Fibroblast of skin of right biceps (primary cell): Measurements from ENCODE around the gene KRTAP26-1.
A peak's percentile ranks its signal among the peaks of the same experiment; 100 is the strongest.

Experiments used
- DNase-seq: peaks from one replicate; pipeline ENCODE4 v3.0.0-alpha.2; 2013

Gene KRTAP26-1, protein sequence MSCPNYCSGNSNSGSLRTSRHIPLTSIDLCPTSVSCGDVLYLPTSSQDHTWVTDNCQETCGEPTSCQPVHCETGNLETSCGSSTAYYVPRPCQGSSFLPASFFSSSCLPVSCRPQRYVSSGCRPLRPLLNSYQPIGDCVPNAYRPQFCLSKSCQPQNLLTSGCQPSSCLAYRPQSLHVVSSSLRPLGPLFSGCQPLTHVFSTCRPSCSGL

DNA sequence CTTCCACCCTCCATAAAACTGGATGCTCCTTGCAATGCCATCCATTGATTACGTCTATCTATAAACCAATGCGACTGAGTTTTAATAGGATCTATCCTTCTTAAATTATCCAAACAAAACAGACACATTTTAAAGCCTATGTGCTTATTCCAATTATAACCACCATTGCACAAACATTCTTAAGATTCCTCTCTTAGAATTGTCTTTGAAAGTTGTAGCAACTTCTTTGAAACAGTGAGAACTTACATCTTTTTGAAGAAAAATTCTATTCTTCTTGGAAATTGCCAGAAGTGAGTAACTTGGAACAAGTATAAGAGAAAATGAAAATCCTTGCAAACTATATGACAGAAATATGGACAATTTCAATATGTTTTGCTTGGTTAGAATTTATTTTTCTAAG is at the start of gene KRTAP26-1:
Gene KRTAP26-1 (minus strand): TSS at position 101 of the 400 bp plus-strand sequence. CDS start 280 bp downstream, outside the sequence.
- DNase-seq: no peak

DNA sequence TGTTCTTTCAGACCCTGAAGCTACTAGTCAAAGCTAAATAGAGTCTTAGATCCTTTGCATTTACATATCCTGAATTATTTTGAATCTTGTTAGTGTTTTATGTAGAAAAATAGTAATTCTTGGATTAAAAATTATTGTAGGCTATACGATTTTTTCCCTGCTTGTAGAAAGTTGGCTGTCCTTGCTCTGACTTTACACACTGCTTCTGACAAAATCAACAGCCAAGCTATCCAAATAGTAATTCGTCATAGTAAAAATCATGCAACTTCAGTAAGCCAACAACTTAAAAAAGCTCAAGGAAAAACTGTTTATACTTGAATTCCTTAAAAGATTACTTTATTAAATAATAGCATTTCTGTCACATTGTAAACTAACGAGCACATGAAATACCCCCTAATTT is 35.8 kb upstream of the KRTAP26-1 start:
- no peak for DNase-seq

DNA sequence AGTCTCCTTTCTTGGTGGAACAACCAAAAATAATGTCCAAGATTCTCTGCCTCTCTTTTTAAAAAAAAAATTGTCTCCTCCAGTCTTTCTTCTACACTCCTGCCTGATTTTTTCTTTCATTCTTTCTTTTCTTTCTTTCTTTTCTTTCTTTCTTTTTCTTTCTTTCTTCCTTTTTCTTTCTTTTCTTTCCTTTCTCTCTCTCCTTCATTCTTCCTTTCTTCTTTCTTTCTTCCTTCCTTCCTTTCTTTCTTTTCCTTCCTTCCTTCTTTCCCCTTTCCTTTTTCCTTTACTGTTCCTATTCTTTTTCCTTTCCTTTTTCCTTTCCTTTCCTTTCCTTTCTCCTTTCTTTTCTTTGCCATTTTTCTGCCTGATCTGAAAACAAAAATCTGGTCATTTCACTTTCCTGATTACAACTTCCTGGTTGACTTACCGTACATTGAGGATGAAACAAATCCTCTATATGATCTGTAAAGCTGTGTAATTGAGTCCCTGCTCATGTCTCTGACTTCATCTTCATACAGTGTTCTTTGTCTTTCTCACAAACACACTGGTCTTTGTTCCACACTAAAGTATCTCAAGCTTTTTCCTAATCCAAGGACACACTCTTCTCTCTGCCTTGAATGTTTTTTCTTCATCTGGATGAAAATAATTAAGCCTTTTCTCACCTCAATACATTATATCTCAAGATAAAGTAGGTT is 34.3 kb upstream of the KRTAP26-1 start:
- DNase-seq: no peak

DNA sequence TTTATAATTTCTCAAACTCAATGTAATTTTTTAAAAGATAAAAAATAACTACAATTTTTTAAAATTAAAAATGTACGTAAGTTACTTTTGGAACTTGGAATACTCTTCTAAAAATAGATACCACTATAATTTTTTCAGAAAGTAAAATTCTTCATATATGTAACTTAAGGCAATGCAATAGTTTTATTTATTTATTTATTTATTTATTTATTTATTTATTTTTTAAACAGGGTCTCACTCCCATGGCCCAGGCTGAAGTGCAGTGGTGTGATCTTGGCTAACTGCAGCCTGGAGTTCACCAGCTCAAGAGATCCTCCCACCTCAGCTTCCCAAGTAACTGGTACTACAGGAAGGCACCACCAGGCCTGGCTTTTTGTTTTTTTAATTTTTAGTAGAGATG is 31.4 kb upstream of the KRTAP26-1 start:
- no peak for DNase-seq

DNA sequence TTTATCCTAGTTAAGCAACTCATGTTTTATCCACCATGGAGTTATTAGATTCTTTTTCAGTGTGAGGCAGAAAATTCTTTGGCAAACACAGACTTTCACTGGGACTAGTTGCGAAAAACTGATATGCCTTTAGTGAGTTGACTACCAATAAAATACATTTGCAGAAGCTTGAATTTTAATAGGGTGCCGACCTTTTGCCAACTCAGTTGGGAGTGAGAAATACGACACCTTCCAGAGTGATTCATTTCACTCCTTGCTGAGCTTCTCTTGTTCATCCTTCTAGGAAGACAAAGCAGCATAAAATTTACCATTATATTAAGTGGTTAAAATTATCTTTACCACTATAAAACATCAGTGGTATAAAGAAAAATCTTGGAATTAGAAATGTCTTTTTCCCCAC is 29.5 kb upstream of the KRTAP26-1 start:
- DNase-seq: no peak

DNA sequence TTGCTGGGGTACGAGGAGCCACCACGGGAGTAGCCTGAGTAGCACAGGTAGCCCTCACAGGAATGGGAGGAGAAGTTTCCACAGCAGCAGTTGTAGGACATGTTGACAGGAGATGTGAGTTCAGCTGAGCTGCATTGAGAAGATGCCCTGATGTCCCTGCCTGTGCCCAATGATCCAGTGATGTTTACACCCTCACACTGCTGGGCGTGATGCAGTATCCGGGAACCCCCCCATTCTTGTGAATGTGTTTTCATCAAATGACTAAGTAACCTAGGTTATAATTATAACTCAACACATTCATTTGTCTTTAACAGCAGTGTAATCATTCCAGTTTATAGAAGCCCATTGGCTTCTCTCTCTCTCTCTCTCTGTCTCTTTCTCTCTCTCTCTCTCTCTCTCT is 28.4 kb upstream of the KRTAP26-1 start, which contains the start of gene KRTAP23-1:
Gene KRTAP23-1 (minus strand): TSS at position 101 of the 400 bp plus-strand sequence. CDS start 0 bp downstream, at position 101.
- DNase-seq: no peak

DNA sequence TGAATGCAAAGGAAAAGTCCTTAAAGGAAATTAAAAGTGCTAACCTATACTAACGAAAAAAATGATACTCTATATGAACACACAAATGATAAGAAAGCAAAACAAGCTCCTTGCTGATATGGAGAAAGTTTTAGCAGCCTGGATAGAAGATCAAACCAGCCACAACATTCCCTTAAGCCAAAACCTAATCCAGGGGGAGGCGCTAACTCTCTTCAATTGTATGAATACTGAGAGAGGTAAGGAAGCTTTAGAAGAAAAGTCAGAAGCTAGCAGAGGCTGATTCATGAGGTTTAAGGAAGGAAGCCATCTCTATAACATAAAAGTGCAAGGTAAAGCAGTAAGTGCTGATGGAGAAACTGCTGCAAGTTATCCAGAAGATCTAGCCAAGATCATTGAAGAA is 24.9 kb upstream of the KRTAP26-1 start:
- DNase-seq: no peak

DNA sequence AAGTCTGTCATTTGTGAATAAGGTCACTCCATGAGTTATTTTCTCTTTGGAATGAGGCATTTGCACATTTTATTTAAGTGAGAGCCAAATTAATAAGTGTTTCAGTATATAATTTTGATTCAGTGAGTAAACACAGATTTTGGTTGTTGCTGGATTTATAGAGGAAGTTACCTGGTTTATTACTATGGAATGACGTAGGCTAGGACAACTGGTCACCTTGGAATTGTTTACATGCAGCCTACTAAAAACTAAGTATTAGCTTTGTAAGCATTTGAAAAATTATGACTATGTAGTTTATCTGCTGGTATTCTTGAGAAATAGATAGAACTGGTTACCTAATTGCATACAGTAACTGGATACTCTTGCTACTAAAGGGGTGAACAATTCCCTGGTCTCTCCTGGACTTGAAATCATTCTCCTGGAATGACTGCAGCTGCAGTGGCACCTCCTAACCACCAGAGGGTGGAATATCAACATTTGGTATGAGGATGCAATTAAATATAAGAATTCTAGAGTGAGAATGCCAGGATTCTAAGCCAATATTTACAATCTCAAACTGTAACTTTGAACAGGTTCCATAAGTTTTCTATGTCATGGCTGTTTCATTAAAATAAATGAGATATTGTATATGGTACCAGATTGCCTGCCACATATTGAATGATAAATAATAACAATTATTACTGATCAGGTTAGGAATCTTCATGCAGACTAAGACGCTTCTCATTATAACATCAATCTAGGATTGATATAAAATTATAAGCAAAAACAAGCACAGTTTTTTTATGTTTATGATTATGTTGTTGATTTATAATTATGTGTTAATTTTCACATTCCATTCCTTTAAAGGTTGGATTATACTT is 20.8 kb upstream of the KRTAP26-1 start:
- peak; percentile 45 for DNase-seq

DNA sequence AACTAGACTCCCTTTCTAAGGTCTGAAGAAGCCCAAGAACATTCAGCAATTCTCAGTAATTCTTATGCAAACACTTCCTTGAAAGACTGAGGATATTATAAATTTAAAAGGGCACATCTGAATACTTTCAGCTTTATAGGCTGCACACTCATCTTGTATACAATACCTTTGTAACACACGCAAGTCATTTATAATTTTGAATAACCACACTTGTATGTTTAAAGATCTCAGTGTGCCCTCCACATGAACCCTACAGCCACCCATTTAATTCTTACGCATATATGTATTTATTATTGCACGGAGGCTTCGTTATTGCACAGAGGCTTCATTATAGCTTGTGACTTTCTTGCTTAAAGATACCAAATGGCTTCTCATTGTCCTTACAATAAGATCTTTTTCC is 18.6 kb upstream of the KRTAP26-1 start:
- DNase-seq: no peak

DNA sequence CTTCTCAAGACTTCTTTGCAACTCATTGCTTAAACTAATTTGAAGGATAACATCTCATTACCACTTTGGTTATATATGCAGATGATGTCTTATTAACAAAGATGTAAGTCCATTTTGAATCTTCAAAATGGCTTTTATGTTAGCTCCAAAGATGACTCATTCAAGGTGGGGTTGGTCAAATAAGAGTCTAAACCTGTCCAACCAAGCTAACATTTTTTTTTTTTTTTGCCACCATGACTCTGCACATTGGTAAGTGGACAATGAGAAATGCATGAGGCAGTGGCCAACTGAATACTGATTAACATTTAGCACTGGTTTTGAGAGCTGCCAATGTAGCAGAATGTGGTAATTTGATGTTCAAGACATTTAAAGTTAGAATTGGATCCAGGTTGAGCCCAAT is 17.7 kb upstream of the KRTAP26-1 start:
- DNase-seq: no peak

DNA sequence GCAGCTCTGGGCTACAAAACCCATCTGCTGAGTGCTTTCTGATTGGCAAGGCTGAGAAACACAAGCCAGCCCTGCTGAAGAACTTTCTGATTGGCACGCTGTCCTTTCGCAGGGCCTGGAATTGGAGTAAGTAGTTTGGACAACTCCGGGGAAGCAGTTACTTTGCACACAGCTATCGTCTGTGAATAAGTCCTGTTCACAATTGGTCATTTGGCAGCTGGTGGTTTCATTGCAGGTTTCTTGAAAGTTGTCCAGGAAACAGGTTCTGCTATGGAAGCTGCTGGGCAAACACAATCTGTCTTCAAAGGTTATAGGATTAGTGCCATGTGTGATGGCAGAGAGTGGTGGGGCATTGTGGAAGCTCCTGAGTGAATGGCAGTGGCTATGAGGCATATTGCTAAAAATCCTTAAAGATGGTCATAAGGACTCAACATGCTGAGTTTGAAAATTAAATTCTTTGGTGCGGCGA is 17.2 kb upstream of the KRTAP26-1 start, which contains the start of gene KRTAP27-1:
Gene KRTAP27-1 (minus strand): TSS at position 419 of the 469 bp plus-strand sequence. CDS start 26 bp downstream, at position 393.
- DNase-seq: no peak

DNA sequence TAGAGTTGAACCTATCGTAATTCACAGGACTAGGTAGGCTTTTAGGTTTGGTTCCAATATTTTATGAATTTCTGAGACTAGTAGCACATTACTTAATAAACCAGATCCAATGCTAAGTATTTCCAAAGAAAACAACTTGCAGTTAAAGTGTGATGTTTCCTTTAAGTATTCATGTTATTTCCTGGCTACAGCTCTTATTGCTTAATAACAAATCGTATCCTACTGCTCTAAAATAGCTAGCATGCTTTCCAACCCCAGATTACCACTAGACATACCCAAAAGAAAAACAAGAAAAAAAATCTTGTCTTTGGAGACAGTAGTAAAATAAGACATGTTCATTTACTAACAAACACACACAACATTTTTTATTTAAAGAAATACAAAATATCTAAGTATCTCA is 16.5 kb upstream of the KRTAP26-1 start:
- peak; percentile 61 for DNase-seq

DNA sequence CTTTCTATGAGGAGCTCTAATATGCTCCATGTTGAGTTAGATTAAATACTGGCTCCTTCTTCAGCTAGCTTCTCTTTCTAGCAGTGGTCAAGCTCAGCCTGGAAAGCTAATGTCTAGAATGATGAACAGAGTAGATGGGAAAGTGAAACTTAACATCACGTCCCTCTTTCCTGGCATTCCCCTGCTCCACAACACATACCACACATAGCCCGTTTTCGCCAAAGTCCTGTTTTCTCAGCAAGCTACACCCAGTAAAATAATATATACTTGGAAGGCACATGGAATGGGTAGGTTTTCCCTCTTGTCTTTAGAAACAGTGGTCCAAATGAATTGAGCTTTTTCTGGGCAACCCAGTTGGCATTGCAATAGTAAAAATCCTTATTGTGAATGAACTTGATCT is 13.6 kb upstream of the KRTAP26-1 start:
- no peak for DNase-seq

DNA sequence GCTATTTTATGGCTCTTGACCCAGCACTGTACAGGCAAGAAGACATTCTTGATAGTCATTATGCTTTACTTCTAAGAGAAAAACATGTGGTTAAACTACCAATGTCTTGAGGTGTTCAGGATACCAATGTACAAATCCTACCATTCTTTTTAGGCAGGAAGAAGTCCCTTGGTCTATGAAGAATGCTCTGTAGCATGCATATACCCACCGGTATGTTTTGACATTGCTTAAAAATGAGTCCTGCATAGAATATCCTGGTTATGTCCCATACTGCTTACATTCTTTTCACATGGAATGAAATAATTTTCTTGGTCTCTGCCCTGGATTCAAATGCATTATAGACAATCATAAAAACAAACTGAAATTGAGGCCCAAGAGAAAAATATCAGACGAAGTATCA is 12.6 kb upstream of the KRTAP26-1 start:
- peak; percentile 25 for DNase-seq

DNA sequence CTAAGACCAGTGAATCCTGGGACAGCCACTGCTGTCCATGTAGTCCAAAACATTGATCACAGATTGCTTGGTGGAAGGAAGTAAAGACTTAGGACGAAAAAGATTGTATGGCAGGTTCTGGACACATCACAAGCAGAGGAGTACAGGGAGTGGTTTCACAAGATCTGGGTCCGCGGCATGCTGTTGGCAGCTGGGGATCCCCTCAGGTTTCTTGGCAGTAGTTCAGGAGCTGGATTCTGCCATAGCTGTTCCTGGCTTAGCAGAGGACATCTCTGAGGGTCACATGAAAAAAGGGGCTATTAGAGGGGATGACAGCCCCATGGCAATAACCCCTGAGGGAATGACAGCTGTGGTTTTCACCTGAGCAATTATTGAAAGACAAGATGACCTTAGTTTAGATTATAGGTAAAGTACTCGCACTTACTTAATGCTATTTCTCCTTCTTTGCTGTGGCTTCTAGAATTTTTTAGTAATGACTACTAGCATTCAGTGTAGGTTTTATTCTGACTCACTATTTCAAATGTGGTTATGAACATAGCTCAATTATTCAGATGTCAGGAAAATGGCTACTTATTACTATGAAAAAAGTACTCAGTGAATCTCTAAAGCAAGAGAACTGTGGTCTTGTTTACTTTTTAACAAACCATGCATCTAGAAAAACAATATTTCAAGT is 9.2 kb upstream of the KRTAP26-1 start:
- DNase-seq: peak; percentile 22

DNA sequence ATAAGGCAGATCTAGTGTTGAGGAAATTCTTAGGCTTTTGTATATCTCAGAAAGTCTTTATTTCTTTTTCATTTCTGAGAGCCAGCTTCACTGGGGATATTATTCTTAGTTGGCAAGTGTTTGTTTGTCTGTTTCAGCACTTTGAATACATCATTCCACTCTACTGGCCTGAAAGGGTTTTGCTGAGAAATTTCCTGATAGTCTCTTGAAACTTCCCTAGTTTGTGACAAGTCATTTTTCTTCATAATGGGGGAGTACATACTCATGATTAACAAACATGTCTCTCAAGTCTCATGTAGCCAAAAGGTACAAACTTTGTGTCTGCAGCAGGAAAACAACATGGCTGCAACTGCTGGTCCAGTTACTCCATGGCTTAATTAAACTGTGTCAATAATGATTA is 6.3 kb upstream of the KRTAP26-1 start:
- DNase-seq: no peak

DNA sequence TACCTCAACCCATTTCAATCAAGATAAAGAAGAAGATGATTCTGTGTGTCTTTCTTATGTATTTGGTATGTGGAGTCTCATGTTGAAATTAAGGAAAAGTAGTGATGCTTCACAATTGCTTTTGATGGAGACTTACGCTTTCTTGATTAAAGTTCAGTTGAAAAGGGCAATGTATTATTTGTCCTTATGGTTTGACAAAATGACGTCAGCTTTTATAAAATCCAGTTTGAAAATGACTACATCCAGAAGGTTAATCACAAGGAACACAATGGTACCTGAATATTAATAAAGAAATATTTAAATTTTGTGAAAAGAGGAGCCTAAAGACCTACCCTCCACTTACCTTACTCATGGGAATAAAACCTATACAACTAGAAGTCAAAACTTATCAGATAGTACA is 4.4 kb downstream of the KRTAP26-1 start:
- no peak for DNase-seq

DNA sequence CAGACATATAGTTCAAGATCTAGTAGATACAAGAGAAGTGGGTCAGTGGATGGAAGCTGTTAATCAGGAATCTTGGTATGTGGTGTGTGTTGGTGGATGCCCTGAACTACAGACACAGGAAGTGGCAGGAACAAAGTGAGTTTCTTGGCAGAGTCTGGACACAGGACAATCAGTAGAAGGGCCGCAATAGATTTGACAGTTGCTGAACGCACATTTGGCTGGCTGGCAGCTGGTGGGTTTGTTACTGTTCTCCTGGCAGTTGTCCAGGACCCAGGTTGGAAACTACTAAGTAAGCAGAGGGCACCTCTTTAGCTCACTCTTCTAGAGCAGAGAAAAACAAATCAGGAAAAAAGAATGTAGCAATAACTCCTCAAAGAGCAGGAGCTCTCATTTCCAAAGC is 13.2 kb downstream of the KRTAP26-1 start:
- DNase-seq: no peak

DNA sequence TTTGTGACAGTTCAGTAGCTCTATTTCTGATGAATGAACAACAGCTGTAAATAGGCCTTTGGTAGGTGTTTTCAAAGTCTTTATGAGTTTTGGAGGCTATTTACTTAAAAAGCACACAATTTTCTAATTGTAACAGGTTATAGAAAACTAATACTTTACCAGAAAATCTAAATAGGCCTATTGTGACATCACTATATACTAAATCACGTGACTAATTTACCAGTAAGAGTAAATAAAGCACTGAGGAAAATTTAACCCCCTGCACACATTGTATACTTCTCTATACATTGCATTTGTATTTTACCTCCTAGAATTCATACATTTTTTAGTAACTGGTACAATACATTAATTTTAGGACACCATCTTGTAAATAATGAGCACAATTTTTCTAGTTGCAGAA is 15.0 kb downstream of the KRTAP26-1 start:
- no peak for DNase-seq

DNA sequence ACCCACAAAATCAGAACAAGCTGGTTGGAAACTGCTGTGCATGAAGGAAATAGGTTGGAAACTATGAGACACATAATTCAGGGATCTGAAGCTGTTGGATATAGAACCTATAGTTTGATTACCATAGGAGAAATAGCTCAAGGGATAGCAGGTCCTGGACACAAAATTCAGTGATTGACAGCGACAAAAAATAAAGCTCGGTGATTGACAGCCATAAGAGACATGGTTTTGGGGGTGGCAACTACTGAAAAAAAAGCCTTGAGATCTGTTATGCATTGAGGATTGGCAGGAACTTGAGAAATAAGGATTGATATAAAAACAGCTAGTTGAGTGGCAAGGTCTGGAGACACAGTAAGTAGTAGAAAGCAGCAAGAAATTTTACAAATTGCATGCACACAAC is 30.9 kb downstream of the KRTAP26-1 start, which contains the start of gene KRTAP25-1:
Gene KRTAP25-1 (minus strand): TSS at position 300 of the 400 bp plus-strand sequence. CDS start 24 bp downstream, at position 276.
- DNase-seq: no peak

DNA sequence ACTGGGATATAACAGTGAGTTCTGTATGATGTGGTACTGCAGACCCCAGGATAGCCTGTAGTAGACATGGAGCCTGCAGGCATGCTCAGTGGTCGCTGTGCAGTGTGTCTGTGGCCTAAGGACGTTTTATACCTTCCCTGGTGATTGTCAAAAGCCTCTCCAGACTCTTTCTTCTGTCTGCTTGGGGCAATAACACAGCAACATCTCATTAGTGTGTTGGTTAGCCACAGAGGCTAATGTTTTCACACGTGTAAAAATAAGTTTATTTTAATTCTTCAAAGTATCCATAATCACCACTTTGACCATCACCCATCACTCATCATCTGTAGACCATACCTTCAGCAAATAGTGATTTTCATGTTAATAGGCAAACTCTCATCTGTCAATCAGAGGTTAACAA is 37.3 kb downstream of the KRTAP26-1 start, which contains the start of gene KRTAP24-1:
Gene KRTAP24-1 (minus strand): TSS at position 101 of the 400 bp plus-strand sequence. CDS start 18 bp downstream, at position 83.
- DNase-seq: no peak

DNA sequence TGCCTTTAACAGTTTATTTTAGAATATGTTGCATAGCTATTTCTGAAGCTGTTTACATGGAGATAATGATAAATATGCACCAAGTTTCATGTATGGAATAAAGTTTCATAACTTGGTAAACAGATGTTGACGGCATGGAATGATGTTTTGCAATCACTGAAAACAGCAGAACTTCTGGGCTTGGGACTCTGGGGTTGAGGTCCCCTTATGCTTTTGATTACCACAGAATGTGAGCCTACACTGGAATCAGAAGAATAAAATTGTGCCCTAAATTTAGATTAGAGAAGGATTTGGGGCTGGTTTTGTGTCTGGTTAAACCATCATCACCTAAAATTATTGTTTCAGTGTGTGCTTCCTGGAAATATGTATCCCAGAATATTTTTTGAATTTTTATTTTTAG is 48.5 kb downstream of the KRTAP26-1 start:
- no peak for DNase-seq
